ENCODE results near the gene SPATA12.

SPATA12 gene

GRCh38 chr3:57116501-57116900 lies 56.0 kb downstream of the SPATA12 start:
- no peak for DNase-seq (ENCODE audit: low read depth in 2 of 2)

- DNase-seq (ENCODE audit: low read depth in 2 of 2) = no peak
Measured at GRCh38 chr3:57118254-57118653, 57.8 kb downstream of the SPATA12 start.

GRCh38 chr3:57120040-57120439 lies 59.6 kb downstream of the SPATA12 start:
- DNase-seq (ENCODE audit: low read depth in 2 of 2) = no peak

- DNase-seq (ENCODE audit: low read depth in 2 of 2) = no peak
Measured at GRCh38 chr3:57120451-57121174, 60.1 kb downstream of the SPATA12 start.
